GM19452 (cell line): ENCODE results near the gene MAPK8IP1.

Experiments
- ATAC-seq: cut with Tn5 transposase; IDR thresholded peaks from one replicate; pipeline ENCODE4 v1.9.1; 2021; ENCODE audit not compliant: unreplicated experiment

The MAPK8IP1 gene

GRCh38 chr11:45859661-45860140 is 25.8 kb upstream of the MAPK8IP1 start:
- no peak for ATAC-seq

GRCh38 chr11:45860348-45860747 is 25.1 kb upstream of the MAPK8IP1 start:
- ATAC-seq = no peak

- ATAC-seq = no peak
These were observed 24.5 kb upstream of the MAPK8IP1 start for GRCh38 chr11:45860764-45861510.

GRCh38 chr11:45864041-45864440 is 21.4 kb upstream of the MAPK8IP1 start:
- ATAC-seq = no peak

GRCh38 chr11:45869551-45869950 is 15.9 kb upstream of the MAPK8IP1 start:
- no peak for ATAC-seq

GRCh38 chr11:45870706-45871105 is 14.7 kb upstream of the MAPK8IP1 start:
- no peak for ATAC-seq

GRCh38 chr11:45871638-45872037 is 13.8 kb upstream of the MAPK8IP1 start:
- no peak for ATAC-seq

GRCh38 chr11:45872651-45873356 is 12.6 kb upstream of the MAPK8IP1 start:
- no peak for ATAC-seq

GRCh38 chr11:45876401-45876800 is 9.1 kb upstream of the MAPK8IP1 start:
- ATAC-seq = no peak

- ATAC-seq = no peak
These were observed 8.2 kb upstream of the MAPK8IP1 start for GRCh38 chr11:45877221-45877620.

- ATAC-seq = no peak
These were observed 7.6 kb upstream of the MAPK8IP1 start for GRCh38 chr11:45877845-45878244.

GRCh38 chr11:45879803-45880686 is 5.4 kb upstream of the MAPK8IP1 start:
- ATAC-seq = no peak

GRCh38 chr11:45880772-45881570 is 4.5 kb upstream of the MAPK8IP1 start:
- no peak for ATAC-seq

GRCh38 chr11:45881708-45882368 is 3.6 kb upstream of the MAPK8IP1 start:
- no peak for ATAC-seq

GRCh38 chr11:45884596-45885185 is 760 bp upstream of the MAPK8IP1 start:
- no peak for ATAC-seq

- ATAC-seq = no peak
These were observed 670 bp downstream of the MAPK8IP1 start for GRCh38 chr11:45885921-45886721.

- no peak for ATAC-seq
These were observed 1.5 kb downstream of the MAPK8IP1 start for GRCh38 chr11:45886816-45887520.

- ATAC-seq = no peak
These were observed 2.1 kb downstream of the MAPK8IP1 start for GRCh38 chr11:45887587-45887986.
